B cell (primary cell): ENCODE measurements around the gene RASA3. TPM values are rescaled to one million over a fixed set of nuclear protein-coding genes. Genes with fewer than 3 reads are reported as not detected.

ENCODE experiments used
- ATAC-seq: fragments of 200-7000 bp; cut with Tn5 transposase; one replicate; pipeline ENCODE4 v1.10.0; 2021; ENCODE audit warnings: low read depth, mild to moderate bottlenecking, moderate number of reproducible peaks, moderate library complexity
- CTCF ChIA-PET: fragments of 350-600 bp; sonication (Branson Sonifier 250); formaldehyde crosslinking; loops from one replicate; lab custom pipeline; 2021; ENCODE audit warnings: antibody characterized with exemption, inconsistent platforms; lab: Charles Lee
- POLR2A ChIA-PET: fragments of 350-600 bp; sonication (Branson Sonifier 250); formaldehyde crosslinking; loops from one replicate; lab custom pipeline; 2021; ENCODE audit warnings: antibody characterized with exemption; lab: Charles Lee
- DNase-seq: peaks from one replicate; pipeline ENCODE4 v3.0.0; 2013
- H2AFZ ChIP-seq: 2 replicates; pipeline ENCODE4 v1.6.1; 2012; ENCODE audit warnings: mild to moderate bottlenecking, low read depth, low read length; ENCODE audit not compliant: insufficient read depth, poor library complexity, severe bottlenecking
- H3K27ac ChIP-seq, 2 donors: 1 replicate in 1 of 2; 2 replicates in 1 of 2; pipeline ENCODE4 v1.5.1; 2012 to 2013; ENCODE audit warnings: low read length in 2 of 2, mild to moderate bottlenecking in 2 of 2, moderate library complexity in 1 of 2
- H3K27me3 ChIP-seq, 4 experiments: fragments of 200-600 bp in 1 of 4; sonication (generic) in 1 of 4; replicated peaks in 1 of 4; 1 replicate in 2 of 4; 2 replicates in 2 of 4; pipeline versions ENCODE4 v1.6.1 to v1.7.0; 2013 to 2016; ENCODE audit warnings: low read length in 3 of 4, mild to moderate bottlenecking in 2 of 4, mixed read lengths in 1 of 4, moderate library complexity in 1 of 4; ENCODE audit not compliant: insufficient read depth in 4 of 4, control insufficient read depth in 3 of 4; ENCODE audit errors: control extremely low read depth in 1 of 4
- H3K36me3 ChIP-seq, 2 experiments: replicated peaks in 1 of 2; 1 replicate in 1 of 2; 2 replicates in 1 of 2; pipeline versions ENCODE4 v1.6.1 to v1.7.1; 2013; ENCODE audit warnings: low read length in 1 of 2; ENCODE audit not compliant: insufficient read depth in 2 of 2, control insufficient read depth in 1 of 2; ENCODE audit errors: control extremely low read depth in 1 of 2, extremely low read depth in 1 of 2
- H3K4me1 ChIP-seq, 2 donors: fragments of 200-600 bp in 1 of 2; sonication (generic) in 1 of 2; 1 replicate in 1 of 2; 2 replicates in 1 of 2; pipeline versions ENCODE4 v1.5.1 to v1.6.1; 2013 to 2017; ENCODE audit warnings: low read length in 2 of 2; ENCODE audit not compliant: control insufficient read depth in 2 of 2, insufficient read depth in 2 of 2
- H3K4me2 ChIP-seq: replicated peaks from 2 replicates; pipeline ENCODE3; 2012; ENCODE audit warnings: mild to moderate bottlenecking, low read depth, low read length; ENCODE audit not compliant: poor library complexity, severe bottlenecking
- H3K4me3 ChIP-seq, 5 experiments: fragments of 200-600 bp in 1 of 5; sonication (generic) in 1 of 5; 1 replicate in 3 of 5; 2 replicates in 2 of 5; pipeline versions ENCODE4 v1.5.1 to v1.7.0; 2011 to 2016; ENCODE audit warnings: low read length in 4 of 5, mild to moderate bottlenecking in 4 of 5, low read depth in 2 of 5, control low read depth in 1 of 5, moderate library complexity in 1 of 5; ENCODE audit not compliant: insufficient read depth in 1 of 5; ENCODE audit errors: control extremely low read depth in 1 of 5, extremely low read depth in 1 of 5
- H3K79me2 ChIP-seq: fragments of 200-600 bp; sonication (generic); one replicate; pipeline ENCODE4 v1.6.0; 2016; ENCODE audit warnings: low read length; ENCODE audit not compliant: control insufficient read depth, insufficient read depth
- H3K9ac ChIP-seq: fragments of 200-600 bp; sonication (generic); 2 replicates; pipeline ENCODE4 v1.6.1; 2017; ENCODE audit warnings: mild to moderate bottlenecking, low read length, moderate library complexity
- H3K9me3 ChIP-seq, 3 donors: one replicate each; pipeline versions ENCODE4 v1.6.1 to v1.7.1; 2013; ENCODE audit warnings: low read length in 2 of 3; ENCODE audit not compliant: control insufficient read depth in 2 of 3, insufficient read depth in 1 of 3; ENCODE audit errors: control extremely low read depth in 1 of 3
- H4K20me1 ChIP-seq: 2 replicates; pipeline ENCODE4 v1.6.0; 2012; ENCODE audit warnings: mild to moderate bottlenecking, low read length; ENCODE audit not compliant: insufficient read depth, control insufficient read depth, poor library complexity, severe bottlenecking
- H3K27ac Mint-ChIP-seq: one replicate; pipeline ENCODE4 v1.8.0; 2021; ENCODE audit warnings: mixed read lengths
- H3K27me3 Mint-ChIP-seq: one replicate; pipeline ENCODE4 v1.8.0; 2021; ENCODE audit warnings: mixed read lengths
- H3K4me1 Mint-ChIP-seq: one replicate; pipeline ENCODE4 v1.8.0; 2021; ENCODE audit warnings: mixed read lengths
- H3K4me3 Mint-ChIP-seq: one replicate; pipeline ENCODE4 v1.8.0; 2021; ENCODE audit warnings: mixed read lengths
- H3K9me3 Mint-ChIP-seq: one replicate; pipeline ENCODE4 v1.8.0; 2022; ENCODE audit warnings: mixed read lengths; ENCODE audit not compliant: insufficient read depth
- EZH2 ChIP-seq: IDR thresholded peaks from 2 replicates; pipeline ENCODE4 v1.6.1; 2012; ENCODE audit warnings: borderline replicate concordance, low read depth, mild to moderate bottlenecking, moderate library complexity, low read length; ENCODE audit not compliant: insufficient read depth, poor library complexity, severe bottlenecking
- WGBS: methylation state at CpG from one replicate; pipeline ENCODE4 v1.1.5; 2013; ENCODE audit warnings: missing lambda C conversion rate; ENCODE audit not compliant: insufficient coverage; 5-methylcytosine and 5-hydroxymethylcytosine counted together
- intact Hi-C: fragments of 100-400 bp; cut with micrococcal nuclease; formaldehyde crosslinking; loops from one replicate; pipeline ENCODE4 v1.10.0; 2022
- polyA plus RNA-seq: library from polyadenylated mRNA; depleted of rRNA; stranded (reverse); fragments of >200 nt; gene quantifications from 2 replicates; pipeline ENCODE4 v1.2.3, GENCODE V29; 2012
- total RNA-seq, 2 donors: library from RNA; stranded (reverse); fragments of 120-200 nt in 1 of 2; gene quantifications; 1 replicate in 1 of 2; 2 replicates in 1 of 2; pipeline versions ENCODE4 v1.2.3 to v1.2.4, GENCODE V29; 2013 to 2022
- TF ChIP-seq, protein P1 (sequence below): fragments of 200-600 bp; IDR thresholded peaks from one replicate; pipeline ENCODE4 v1.8.0; 2022; ENCODE audit warnings: antibody characterized with exemption, mild to moderate bottlenecking

Gene RASA3
- total and polyA plus RNA-seq, 2 donors (not counting 1 experiment from before 2014, with no cell fraction given), result 54.2 to 87.4 TPM

GRCh38 chr13:114079601-114080536, 52.6 kb downstream of the RASA3 start:
- H3K27me3 Mint-ChIP-seq, result no peaks in the 10 kb centered on the region
- H3K4me1 ChIP-seq, result peaks cover 0 to 5% of the 10 kb centered on the region in 2 donors
- no peaks in the 10 kb centered on the region for H3K27me3 ChIP-seq
- peaks cover 0 to 30% of the 10 kb centered on the region in 2 experiments for H3K36me3 ChIP-seq
- no peak overlapping the region for H3K27ac Mint-ChIP-seq
- WGBS, result 92% methylated on average over 36 of the region's 37 CpGs
- H3K79me2 ChIP-seq, result peaks cover 81% of the 10 kb centered on the region
- POLR2A ChIA-PET, result no interaction called here
- H2AFZ ChIP-seq, result no peak overlapping the region
- no peak overlapping the region for H3K9ac ChIP-seq
- H3K9me3 ChIP-seq, result peaks cover 0 to 2% (median 0%) of the 10 kb centered on the region in 3 donors
- TF ChIP-seq, protein P1, sequence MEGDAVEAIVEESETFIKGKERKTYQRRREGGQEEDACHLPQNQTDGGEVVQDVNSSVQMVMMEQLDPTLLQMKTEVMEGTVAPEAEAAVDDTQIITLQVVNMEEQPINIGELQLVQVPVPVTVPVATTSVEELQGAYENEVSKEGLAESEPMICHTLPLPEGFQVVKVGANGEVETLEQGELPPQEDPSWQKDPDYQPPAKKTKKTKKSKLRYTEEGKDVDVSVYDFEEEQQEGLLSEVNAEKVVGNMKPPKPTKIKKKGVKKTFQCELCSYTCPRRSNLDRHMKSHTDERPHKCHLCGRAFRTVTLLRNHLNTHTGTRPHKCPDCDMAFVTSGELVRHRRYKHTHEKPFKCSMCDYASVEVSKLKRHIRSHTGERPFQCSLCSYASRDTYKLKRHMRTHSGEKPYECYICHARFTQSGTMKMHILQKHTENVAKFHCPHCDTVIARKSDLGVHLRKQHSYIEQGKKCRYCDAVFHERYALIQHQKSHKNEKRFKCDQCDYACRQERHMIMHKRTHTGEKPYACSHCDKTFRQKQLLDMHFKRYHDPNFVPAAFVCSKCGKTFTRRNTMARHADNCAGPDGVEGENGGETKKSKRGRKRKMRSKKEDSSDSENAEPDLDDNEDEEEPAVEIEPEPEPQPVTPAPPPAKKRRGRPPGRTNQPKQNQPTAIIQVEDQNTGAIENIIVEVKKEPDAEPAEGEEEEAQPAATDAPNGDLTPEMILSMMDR, result no peak
- TF ChIP-seq EZH2, result no peak
- intact Hi-C loops, result no loop called here
- H3K4me2 ChIP-seq, result no peak overlapping the region
- no peak overlapping the region for H3K27ac ChIP-seq
- CTCF ChIA-PET, result no interaction called here
- DNase-seq (no peak), ATAC-seq (no peak)
- no peaks in the 10 kb centered on the region for H3K9me3 Mint-ChIP-seq
- H4K20me1 ChIP-seq, result peaks cover 78% of the 10 kb centered on the region
- no peak overlapping the region for H3K4me3 ChIP-seq
- no peak overlapping the region for H3K4me3 Mint-ChIP-seq
- peaks cover 23% of the 10 kb centered on the region for H3K4me1 Mint-ChIP-seq
